ENCODE measurements around the gene MGA.

DNA sequence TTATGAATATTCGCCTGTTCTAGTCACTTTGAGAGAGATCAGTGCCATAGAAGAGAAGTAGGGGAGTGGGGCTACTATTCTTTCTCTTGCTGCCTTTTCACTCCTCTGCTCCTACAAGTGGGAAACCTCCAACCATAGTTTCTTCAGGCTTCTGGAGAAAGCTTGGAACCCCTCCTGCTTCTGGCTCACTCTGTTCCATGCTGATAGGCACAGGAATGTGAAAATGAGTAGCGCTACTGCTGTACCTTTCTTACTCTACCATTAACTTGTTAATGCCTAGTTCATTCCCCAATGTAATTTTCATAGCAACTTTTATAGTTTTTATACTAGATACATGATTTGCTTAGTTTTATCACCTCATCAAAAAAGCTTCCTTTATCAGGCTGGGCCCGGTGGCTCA, 141.0 kb downstream of the MGA start:
- TF ChIP-seq ZFP30 (CRISPR knock-in tag; IDR thresholded peaks at IDR 0.05) = no peak
- TF ChIP-seq ISL1 (CRISPR knock-in tag; IDR thresholded peaks at IDR 0.05) = no peak
- TF ChIP-seq ZNF8 (CRISPR knock-in tag; IDR thresholded peaks at IDR 0.05) = no peak
- no peak for TF ChIP-seq ARNTL (CRISPR knock-in tag; IDR thresholded peaks at IDR 0.05; ENCODE audit: borderline replicate concordance, low read depth)
- TF ChIP-seq GLIS3 (CRISPR knock-in tag; IDR thresholded peaks at IDR 0.05) = no peak

All from SK-N-SH treated with all-trans-retinoic acid at 6 μM for 48 hours (cell line).